Large intestine (tissue), 3 donors: ENCODE data around the gene ATR. TPM values are rescaled to one million over a fixed set of nuclear protein-coding genes. Genes with fewer than 3 reads are reported as not detected.
A peak's percentile ranks its signal among the peaks of the same experiment; 100 is the strongest.
"Not testable (repeated sequence)": the region's sequence is repeated elsewhere in the genome, so short reads cannot be mapped to it uniquely, and the experiment has no call there.

Experiments
- DNase-seq, 2 donors: peaks; one replicate each; pipeline versions ENCODE4 v3.0.0 to v3.0.0-alpha.2; 2013
- H3K27ac ChIP-seq: one replicate; pipeline ENCODE4 v1.5.1; 2013; ENCODE audit warnings: low read length
- H3K27me3 ChIP-seq: 2 replicates; pipeline ENCODE4 v1.6.1; 2013; ENCODE audit warnings: low read length; ENCODE audit not compliant: control insufficient read depth, insufficient read depth
- H3K36me3 ChIP-seq: 2 replicates; pipeline ENCODE4 v1.6.1; 2013; ENCODE audit warnings: low read length; ENCODE audit not compliant: control insufficient read depth, insufficient read depth
- H3K4me1 ChIP-seq: one replicate; pipeline ENCODE4 v1.6.1; 2013; ENCODE audit warnings: low read length; ENCODE audit not compliant: control insufficient read depth, insufficient read depth
- H3K4me3 ChIP-seq: one replicate; pipeline ENCODE4 v1.5.1; 2013; ENCODE audit warnings: low read length
- H3K9me3 ChIP-seq: one replicate; pipeline ENCODE4 v1.6.1; 2013; ENCODE audit warnings: mild to moderate bottlenecking, low read depth, low read length, moderate library complexity; ENCODE audit not compliant: control insufficient read depth
- WGBS: methylation state at CpG from one replicate; pipeline ENCODE4 v1.1.5; 2013; ENCODE audit warnings: low lambda C conversion rate; ENCODE audit not compliant: insufficient coverage; 5-methylcytosine and 5-hydroxymethylcytosine counted together
- polyA plus RNA-seq: library from polyadenylated mRNA; unstranded; fragments of 120-200 nt; gene quantifications from one replicate; pipeline ENCODE4 v1.2.1, GENCODE V29; 2013

ATR gene
- polyA plus RNA-seq, 1 donor, result 18.6 TPM

DNA sequence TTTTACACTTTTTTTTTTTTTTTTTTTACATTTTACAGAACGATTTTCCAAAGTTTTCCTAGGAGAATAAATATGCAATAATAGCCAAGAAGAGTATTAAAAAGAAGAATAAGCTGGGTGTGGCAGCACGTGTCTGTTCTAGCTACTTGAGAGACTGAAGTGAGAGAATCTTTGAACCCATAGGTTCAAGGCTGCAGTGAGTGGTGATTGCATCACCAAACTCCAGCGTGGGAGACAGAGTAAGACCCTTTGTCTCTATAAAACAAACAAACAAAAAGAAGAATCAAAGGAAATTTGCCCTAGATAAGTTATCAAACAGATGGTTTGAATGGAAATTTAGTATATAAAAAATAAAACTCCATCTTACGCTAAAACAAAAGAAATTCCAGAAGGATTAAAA is 144.0 kb downstream of the ATR start:
- Histone ChIP-seq H3K4me3 (no peak overlapping the region), H3K4me1 (peaks cover 7% of the 10 kb centered on the region), H3K9me3 (no peaks in the 10 kb centered on the region), H3K36me3 (peaks cover 30% of the 10 kb centered on the region), H3K27ac (no peak overlapping the region), H3K27me3 (no peaks in the 10 kb centered on the region)
- 63% methylated on average over 3 of the region's 4 CpGs for WGBS
- peak in 1 of 2 donors; percentile 33 for DNase-seq

DNA sequence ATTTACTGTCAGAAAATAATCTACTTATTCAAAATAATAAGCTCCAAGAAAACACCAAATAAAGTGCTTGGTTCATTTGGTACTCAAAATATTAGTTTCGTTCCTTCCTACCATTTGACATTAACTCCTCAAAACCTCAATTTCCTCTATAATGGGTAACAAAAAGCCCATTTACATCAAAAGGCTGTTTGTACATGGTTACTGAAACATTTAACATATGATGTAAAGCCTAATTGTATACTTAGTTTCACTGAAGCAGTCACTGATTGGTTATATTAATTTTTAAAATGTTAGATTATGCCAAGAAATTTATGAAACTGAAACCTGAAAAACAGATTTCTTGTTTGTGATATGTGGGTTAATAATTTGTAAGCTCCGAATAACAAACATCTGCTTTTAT is 145.4 kb downstream of the ATR start:
- WGBS, result no CpG with 5 or more reads among the region's 2 CpGs
- Histone ChIP-seq H3K36me3 (peaks cover 33% of the 10 kb centered on the region), H3K27ac (no peak overlapping the region), H3K4me3 (no peak overlapping the region), H3K9me3 (no peaks in the 10 kb centered on the region), H3K27me3 (no peaks in the 10 kb centered on the region), H3K4me1 (peaks cover 7% of the 10 kb centered on the region)
- DNase-seq, result no peak

DNA sequence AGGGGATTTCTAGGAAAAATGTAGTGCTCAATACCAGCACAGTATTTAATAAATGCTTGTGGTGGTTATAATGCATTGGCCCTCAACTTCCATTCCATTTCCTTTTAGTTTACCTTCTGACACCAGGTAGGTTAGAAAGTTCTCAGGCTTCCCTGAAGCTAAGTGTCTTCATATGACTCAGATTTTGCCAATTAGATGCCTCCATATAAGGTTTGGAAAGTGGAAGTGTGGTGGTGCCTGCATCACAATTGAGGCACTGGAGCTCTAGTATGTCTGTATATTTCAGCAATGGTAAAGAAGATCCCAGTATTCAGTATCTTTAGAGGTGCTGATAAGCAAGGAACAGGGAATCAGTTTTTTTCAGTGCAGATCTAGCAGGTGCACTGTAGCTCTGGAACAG is 149.0 kb downstream of the ATR start:
- Histone ChIP-seq H3K27me3 (no peaks in the 10 kb centered on the region), H3K36me3 (peaks cover 36% of the 10 kb centered on the region), H3K4me1 (no peaks in the 10 kb centered on the region), H3K27ac (no peak overlapping the region), H3K9me3 (no peaks in the 10 kb centered on the region), H3K4me3 (no peak overlapping the region)
- DNase-seq, result no peak

DNA sequence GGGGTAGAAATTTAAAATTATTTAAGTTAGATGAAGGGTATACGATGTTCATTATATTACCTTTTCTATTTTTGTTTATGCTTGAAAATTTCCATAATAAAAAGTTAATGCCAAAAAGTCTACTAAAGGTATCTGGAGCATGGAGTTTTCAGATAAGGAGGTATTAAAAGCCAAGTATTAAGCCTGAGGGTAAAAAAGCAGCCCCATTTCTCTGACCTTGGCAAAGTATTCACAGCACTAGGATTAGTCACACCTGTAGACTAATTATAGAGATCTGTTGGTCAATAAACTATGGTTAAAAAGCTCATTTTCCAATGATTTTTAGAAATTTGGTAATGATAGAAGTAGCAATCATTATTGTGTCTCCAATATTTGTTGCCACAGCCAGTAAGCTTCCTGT is 153.8 kb downstream of the ATR start:
- no peaks in the 10 kb centered on the region for H3K27me3 ChIP-seq
- H3K9me3 ChIP-seq, result no peaks in the 10 kb centered on the region
- DNase-seq, result no peak
- 100% methylated on average over 1 of the region's 1 CpG for WGBS
- no peak overlapping the region for H3K27ac ChIP-seq
- H3K4me3 ChIP-seq, result no peak overlapping the region
- H3K36me3 ChIP-seq, result peaks cover 27% of the 10 kb centered on the region
- H3K4me1 ChIP-seq, result no peaks in the 10 kb centered on the region

- no peak overlapping the region for H3K4me3 ChIP-seq
- no peak for DNase-seq
- H3K27me3 ChIP-seq, result no peaks in the 10 kb centered on the region
- no peak overlapping the region for H3K27ac ChIP-seq
- no peaks in the 10 kb centered on the region for H3K4me1 ChIP-seq
- peaks cover 42% of the 10 kb centered on the region for H3K36me3 ChIP-seq
- H3K9me3 ChIP-seq, result no peaks in the 10 kb centered on the region
- 100% methylated on average over 3 of the region's 5 CpGs for WGBS
Observed at GRCh38 chr3:142418926-142419592, 159.5 kb downstream of the ATR start.

- no peak overlapping the region for H3K4me3 ChIP-seq
- H3K27me3 ChIP-seq, result no peaks in the 10 kb centered on the region
- no peaks in the 10 kb centered on the region for H3K4me1 ChIP-seq
- peaks cover 46% of the 10 kb centered on the region for H3K36me3 ChIP-seq
- peak in 1 of 2 donors; percentile 32 for DNase-seq
- no CpG with 5 or more reads among the region's 1 CpG for WGBS
- H3K9me3 ChIP-seq, result no peaks in the 10 kb centered on the region
- H3K27ac ChIP-seq, result no peak overlapping the region
Observed at GRCh38 chr3:142417302-142417701, 161.2 kb downstream of the ATR start.

DNA sequence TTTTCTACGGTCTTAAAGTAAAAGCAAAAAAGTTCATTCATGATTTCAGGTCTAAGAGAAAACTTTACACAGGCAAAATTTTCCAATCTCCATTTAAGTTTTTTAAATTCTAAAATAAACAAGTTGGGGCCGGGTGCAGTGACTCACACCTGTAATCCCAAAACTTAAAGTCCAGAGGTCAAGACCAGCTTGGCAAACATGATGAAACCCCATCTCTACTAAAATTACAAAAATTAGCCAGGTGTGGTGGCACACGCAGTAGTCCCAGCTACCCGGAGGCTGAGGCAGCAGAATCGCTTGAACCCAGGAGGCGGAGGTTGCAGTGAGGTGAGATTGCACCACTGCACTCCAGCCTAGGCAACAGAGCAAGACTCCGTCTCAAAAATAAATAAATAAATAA is 178.0 kb downstream of the ATR start:
- H3K4me1 ChIP-seq, H3K9me3 ChIP-seq, H3K4me3 ChIP-seq, H3K27me3 ChIP-seq, H3K27ac ChIP-seq, DNase-seq: not testable (repeated sequence)
- H3K36me3 ChIP-seq, result peaks cover 43% of the 10 kb centered on the region
- 52% methylated on average over 2 of the region's 7 CpGs for WGBS

Other genes with a start within 250 kb of the ATR start
- 36.5 TPM for gene XRN1, start 130.7 kb downstream of the ATR start, polyA plus RNA-seq
- gene PLS1, start 17.7 kb upstream of the ATR start, polyA plus RNA-seq, result 44.2 TPM
- gene TRPC1, start 145.3 kb upstream of the ATR start, polyA plus RNA-seq, result 8.9 TPM